GM12864 (cell line): ENCODE results near the gene DOCK8.

Experiments used
- DNase-seq: peaks from one replicate; pipeline ENCODE4 v3.0.0-alpha.2; 2011; ENCODE audit warnings: low read depth
- H3K4me3 ChIP-seq: 2 replicates; pipeline ENCODE4 v1.5.1; 2011; ENCODE audit warnings: mild to moderate bottlenecking, low read depth, low read length, control low read depth
- TF ChIP-seq, protein P1 (sequence below): IDR thresholded peaks from 2 replicates; pipeline ENCODE4 v1.5.1; 2011; ENCODE audit warnings: low read depth, mild to moderate bottlenecking, moderate library complexity, low read length, control low read depth, inconsistent platforms; ENCODE audit errors: missing control alignments

The DOCK8 gene

DNA sequence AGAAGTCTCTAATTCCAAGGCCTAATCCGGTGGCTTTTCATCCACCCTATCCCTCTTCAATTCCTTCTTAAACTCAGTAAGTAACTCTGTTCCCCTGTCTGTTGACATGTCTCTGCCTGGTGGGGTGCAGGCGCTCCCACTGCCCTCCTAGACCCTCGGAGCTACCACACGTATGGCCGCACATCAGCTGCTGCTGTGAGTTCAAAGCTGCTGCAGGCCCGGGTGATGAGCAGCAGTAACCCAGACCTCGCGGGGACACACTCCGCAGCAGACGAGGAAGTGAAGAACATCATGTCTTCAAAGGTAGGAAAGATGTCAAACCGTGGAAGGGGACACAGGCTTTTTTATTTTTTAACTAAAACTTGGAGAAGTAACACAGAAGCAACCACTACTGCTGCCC is 167.7 kb downstream of the DOCK8 start:
- no peak for DNase-seq
- TF ChIP-seq, protein P1, sequence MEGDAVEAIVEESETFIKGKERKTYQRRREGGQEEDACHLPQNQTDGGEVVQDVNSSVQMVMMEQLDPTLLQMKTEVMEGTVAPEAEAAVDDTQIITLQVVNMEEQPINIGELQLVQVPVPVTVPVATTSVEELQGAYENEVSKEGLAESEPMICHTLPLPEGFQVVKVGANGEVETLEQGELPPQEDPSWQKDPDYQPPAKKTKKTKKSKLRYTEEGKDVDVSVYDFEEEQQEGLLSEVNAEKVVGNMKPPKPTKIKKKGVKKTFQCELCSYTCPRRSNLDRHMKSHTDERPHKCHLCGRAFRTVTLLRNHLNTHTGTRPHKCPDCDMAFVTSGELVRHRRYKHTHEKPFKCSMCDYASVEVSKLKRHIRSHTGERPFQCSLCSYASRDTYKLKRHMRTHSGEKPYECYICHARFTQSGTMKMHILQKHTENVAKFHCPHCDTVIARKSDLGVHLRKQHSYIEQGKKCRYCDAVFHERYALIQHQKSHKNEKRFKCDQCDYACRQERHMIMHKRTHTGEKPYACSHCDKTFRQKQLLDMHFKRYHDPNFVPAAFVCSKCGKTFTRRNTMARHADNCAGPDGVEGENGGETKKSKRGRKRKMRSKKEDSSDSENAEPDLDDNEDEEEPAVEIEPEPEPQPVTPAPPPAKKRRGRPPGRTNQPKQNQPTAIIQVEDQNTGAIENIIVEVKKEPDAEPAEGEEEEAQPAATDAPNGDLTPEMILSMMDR, result no peak
- no peak overlapping the region for H3K4me3 ChIP-seq

DNA sequence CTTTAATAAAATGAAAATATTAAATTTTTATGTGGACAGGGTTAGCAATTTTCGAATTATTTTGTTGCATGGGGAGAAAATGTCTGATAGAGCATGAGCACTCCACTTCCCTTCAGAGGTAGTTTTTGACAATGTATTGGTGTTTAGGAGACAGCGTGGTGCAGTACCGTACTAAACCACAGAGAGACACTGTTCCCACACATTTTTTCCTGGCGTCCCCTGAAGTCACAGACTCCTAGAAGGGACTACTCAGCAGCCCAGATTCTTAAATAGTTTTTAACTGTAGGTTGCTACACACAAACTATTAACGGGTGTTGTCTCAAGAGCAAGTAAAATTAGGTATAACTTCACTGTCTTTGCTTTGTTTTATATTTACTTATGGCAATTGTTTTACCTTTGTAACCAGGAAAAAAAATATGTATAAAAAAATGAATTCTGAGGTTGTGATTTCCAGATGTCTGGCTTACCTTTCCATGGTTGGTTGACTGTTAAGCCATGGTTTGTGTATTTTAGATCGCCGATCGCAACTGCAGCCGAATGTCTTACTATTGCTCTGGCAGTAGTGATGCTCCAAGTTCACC is 171.2 kb downstream of the DOCK8 start:
- H3K4me3 ChIP-seq, result no peak overlapping the region
- no peak for DNase-seq
- TF ChIP-seq, protein P1, result peak; percentile 62

DNA sequence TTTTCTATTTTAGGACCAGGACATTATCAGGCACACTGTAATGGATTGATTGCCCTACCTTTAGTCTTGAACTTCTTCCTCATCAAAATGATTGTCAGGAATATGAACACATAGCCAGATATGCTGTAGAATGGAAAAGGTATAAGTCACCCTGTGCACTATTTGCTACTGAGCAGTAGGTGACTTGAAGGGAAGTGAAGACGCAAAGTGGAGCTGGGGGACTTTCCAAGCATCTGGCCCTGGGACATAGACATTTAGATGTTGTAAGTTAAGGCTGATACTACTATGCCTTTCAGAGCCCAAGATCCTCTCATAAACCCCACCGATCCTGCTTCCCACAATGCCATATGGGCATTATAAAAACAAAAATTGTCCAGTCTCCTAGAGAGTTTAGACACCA is 174.5 kb downstream of the DOCK8 start:
- DNase-seq, result no peak
- TF ChIP-seq, protein P1, result no peak

DNA sequence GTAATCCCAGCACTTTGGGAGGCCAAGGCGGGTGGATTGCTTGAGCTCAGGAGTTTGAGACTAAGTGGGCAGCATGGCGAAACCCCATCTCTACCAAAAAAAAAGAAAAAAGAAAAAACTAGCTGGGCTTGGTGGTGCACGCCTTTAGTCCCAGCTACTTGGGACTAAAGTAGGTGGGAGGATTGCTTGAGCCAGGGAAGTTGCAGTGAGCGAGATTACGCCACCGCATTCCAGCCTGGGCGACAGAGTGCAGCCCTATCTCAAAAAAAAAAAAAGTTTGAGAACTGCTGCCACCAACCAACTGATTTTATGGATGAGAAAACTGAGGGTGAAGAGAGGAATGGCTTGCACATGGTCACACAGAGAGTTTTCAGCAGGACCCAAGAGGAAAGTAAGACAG is 175.1 kb downstream of the DOCK8 start:
- no peak overlapping the region for H3K4me3 ChIP-seq
- TF ChIP-seq, protein P1, result no peak
- DNase-seq, result no peak

More for the DNA sequence above, 174.5 kb downstream of the DOCK8 start:
- no peak overlapping the region for H3K4me3 ChIP-seq

DNA sequence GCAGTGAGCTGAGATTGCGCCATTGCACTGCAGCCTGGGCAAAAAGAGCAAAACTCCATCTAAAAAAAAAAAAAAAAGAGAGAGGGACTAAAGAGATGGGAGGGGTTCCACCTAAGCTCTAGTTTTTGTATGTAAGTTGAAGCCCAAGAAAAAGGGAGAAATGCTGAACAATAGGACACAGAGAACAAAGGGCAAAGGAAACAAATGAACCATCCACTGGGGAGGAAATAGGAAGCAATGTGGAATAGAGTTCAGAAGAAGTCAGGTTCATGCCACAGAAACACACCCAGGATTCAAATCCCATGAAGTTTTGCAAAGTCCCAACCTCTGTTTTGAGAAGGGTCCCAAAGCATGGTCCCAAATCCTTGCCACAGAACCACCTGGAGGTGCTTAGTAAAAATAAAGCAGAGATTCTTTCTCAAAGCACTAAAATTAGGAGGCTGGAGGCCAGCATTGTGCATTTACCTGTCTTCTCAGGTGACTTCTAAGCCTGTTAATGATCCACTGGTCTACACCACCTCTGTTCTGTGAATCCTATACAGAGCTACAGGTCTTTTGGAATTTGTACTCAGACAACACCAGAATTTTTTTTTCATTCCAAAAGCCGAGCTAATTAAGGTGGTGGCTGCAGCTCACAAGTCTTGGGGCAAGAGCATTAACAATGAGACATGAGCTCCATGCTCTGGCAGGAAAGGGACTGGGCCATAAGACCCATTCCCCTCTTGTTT is 177.6 kb downstream of the DOCK8 start:
- TF ChIP-seq, protein P1, result no peak
- no peak for DNase-seq
- H3K4me3 ChIP-seq, result no peak overlapping the region

DNA sequence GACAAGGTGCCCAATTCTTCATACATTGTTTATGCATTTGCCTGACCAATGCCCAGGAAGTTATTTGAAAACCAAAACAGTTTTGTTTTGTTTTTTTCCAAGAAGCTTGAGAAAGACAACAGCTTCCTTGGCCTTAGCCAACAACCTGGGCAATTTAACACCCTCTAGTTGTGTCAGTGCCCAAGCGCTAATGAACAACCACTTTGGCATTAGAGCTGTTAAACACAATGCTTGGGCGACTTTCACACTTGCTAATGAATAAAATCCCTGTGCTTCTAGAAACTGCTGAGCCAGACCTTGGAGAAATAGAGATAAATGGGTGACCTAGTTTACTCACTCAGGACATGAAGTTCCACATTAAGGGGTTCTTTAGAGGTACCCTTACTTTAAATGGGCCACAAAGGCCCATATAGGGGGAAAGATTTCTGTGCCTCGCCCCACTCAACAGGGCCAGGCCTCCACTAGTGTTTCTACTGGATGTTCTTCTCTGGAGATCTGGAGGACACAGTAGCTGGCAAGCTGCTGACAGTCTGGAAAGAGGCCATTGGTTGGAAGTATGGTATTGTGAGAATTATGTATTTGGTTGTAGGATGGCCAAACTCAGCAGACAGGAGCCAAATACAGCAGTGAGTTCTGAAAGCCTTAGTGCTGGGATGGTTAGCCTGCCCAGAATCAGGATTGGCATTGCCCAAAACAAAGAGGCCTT is 179.8 kb downstream of the DOCK8 start:
- DNase-seq, result no peak
- no peak overlapping the region for H3K4me3 ChIP-seq
- TF ChIP-seq, protein P1, result no peak
